HEK293T (cell line): ENCODE measurements around the gene FAM50A.

Experiments used
- CTBP1 ChIP-seq: fragments of 450-650 bp; IDR thresholded peaks from 2 replicates; pipeline ENCODE4 v1.6.1; 2016; ENCODE audit warnings: borderline replicate concordance
- ELF4 ChIP-seq: fragments of 450-650 bp; IDR thresholded peaks from 2 replicates; pipeline ENCODE4 v1.6.1; 2017; ENCODE audit warnings: antibody characterized with exemption
- FOXA1 ChIP-seq: fragments of 450-650 bp; IDR thresholded peaks from 2 replicates; pipeline ENCODE4 v1.6.1; 2016; ENCODE audit warnings: mild to moderate bottlenecking
- FOXK2 ChIP-seq: fragments of 450-650 bp; IDR thresholded peaks from 2 replicates; pipeline ENCODE4 v1.6.1; 2016; ENCODE audit warnings: mild to moderate bottlenecking
- L3MBTL2 ChIP-seq: fragments of 450-650 bp; conservative IDR thresholded peaks from 2 replicates; pipeline ENCODE4 v1.6.1; 2016; ENCODE audit warnings: mild to moderate bottlenecking
- SP1 ChIP-seq: fragments of 450-650 bp; IDR thresholded peaks from 2 replicates; pipeline ENCODE4 v1.6.1; 2017

DNA sequence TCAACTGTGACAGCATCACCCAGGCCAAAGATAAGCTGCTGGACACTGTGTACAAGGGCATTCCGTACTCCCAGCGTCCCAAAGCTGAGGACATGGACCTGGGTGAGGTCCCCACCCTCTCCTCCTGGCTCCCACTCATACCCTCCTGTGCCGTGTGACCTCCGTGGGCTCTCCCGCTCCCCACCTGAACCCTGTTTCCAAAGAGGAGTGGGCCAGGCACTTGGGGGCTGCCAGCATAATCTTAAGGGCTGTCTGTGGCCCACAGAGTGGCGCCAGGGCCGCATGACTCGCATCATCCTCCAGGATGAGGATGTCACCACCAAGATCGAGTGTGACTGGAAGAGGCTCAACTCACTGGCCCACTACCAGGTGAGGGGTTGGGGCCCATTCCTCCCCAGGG lies 25.2 kb downstream of the FAM50A start:
- no peak for TF ChIP-seq ELF4
- TF ChIP-seq SP1 = no peak
- TF ChIP-seq FOXK2 = no peak
- TF ChIP-seq FOXA1 = no peak
- no peak for TF ChIP-seq L3MBTL2
- no peak for TF ChIP-seq CTBP1
